ENCODE measurements around the gene CEPT1. TPM values are rescaled to one million over a fixed set of nuclear protein-coding genes. Genes with fewer than 3 reads are reported as not detected.

Gene CEPT1
- total RNA-seq, 1 experiment from 2014 or later, result 29.3 TPM

GRCh38 chr1:111205714-111206050 is 65.7 kb downstream of the CEPT1 start:
- POLR2A ChIA-PET, result no interaction called here
- Mint-ChIP-seq H3K27ac (no peak overlapping the region), H3K4me3 (no peak overlapping the region), H3K4me1 (peaks cover 26% of the 10 kb centered on the region), H3K27me3 (ENCODE audit: low read depth) (peaks cover 55% of the 10 kb centered on the region), H3K9me3 (no peaks in the 10 kb centered on the region), H3K36me3 (no peaks in the 10 kb centered on the region)
- no peak for TF ChIP-seq NFE2L1 (CRISPR knock-in tag; IDR thresholded peaks at IDR 0.05)
- no peak for TF ChIP-seq ZNF425 (CRISPR knock-in tag; conservative IDR thresholded peaks at IDR 0.05)
- no peak for TF ChIP-seq USF1 (CRISPR knock-in tag; IDR thresholded peaks at IDR 0.05)
- TF ChIP-seq ZNF281 (CRISPR knock-in tag; IDR thresholded peaks at IDR 0.05), result no peak
- peak; percentile 39; the same call in 1 of the 2 replicates for TF ChIP-seq GABPB1 (CRISPR knock-in tag; IDR thresholded peaks at IDR 0.05)
- TF ChIP-seq TCF7 (CRISPR knock-in tag; IDR thresholded peaks at IDR 0.05; ENCODE audit: low read depth), result no peak
- no peak for ATAC-seq
- CTCF ChIA-PET, result no interaction called here
- DNase-seq (ENCODE audit: low spot score), result no peak

GRCh38 chr1:111208921-111209320 is 68.9 kb downstream of the CEPT1 start:
- Mint-ChIP-seq H3K4me1 (peaks cover 34% of the 10 kb centered on the region), H3K27me3 (ENCODE audit: low read depth) (peaks cover 38% of the 10 kb centered on the region), H3K27ac (no peak overlapping the region), H3K9me3 (peaks cover 3% of the 10 kb centered on the region; the same call in 1 of the 2 replicates), H3K36me3 (no peaks in the 10 kb centered on the region), H3K4me3 (no peak overlapping the region)
- no peak for ATAC-seq
- ChIA-PET CTCF (interaction anchor here (1.4 kb wide), 1 partner anchor 14 kb away, joined by 4 read pairs; no protein-coding TSS in a partner anchor), POLR2A (no interaction called here)
- no peak for DNase-seq (ENCODE audit: low spot score)
- TF ChIP-seq ZNF512 (CRISPR knock-in tag; IDR thresholded peaks at IDR 0.05; ENCODE audit: borderline replicate concordance) (no peak), SOX15 (CRISPR knock-in tag; IDR thresholded peaks at IDR 0.05) (no peak), E2F1 (CRISPR knock-in tag; IDR thresholded peaks at IDR 0.05) (no peak), USF1 (CRISPR knock-in tag; IDR thresholded peaks at IDR 0.05) (no peak), ATF3 (CRISPR knock-in tag; conservative IDR thresholded peaks at IDR 0.05) (no peak), CTCF (IDR thresholded peaks at IDR 0.05) (no peak), PRRX2 (CRISPR knock-in tag; IDR thresholded peaks at IDR 0.05) (no peak), ATF2 (CRISPR knock-in tag; IDR thresholded peaks at IDR 0.05; ENCODE audit: borderline replicate concordance, low read depth) (no peak), FOXK1 (CRISPR knock-in tag; IDR thresholded peaks at IDR 0.05) (no peak)
